Measurements from ENCODE around the gene ZSCAN9. TPM values are rescaled to one million over a fixed set of nuclear protein-coding genes. Genes with fewer than 3 reads are reported as not detected.

ZSCAN9 gene
- 9.8 and 12.0 TPM in 2 replicates for total RNA-seq

GRCh38 chr6:28225056-28225834 lies at the start of gene ZSCAN9:
Gene ZSCAN9, plus strand, starts transcription at chr6:28225275. Its CDS starts 1,810 bp downstream, at chr6:28227085.

GRCh38 chr6:28252009-28252975 lies 27.2 kb downstream of the ZSCAN9 start, which contains the start of gene ZKSCAN4:
Gene ZKSCAN4, minus strand, starts transcription at chr6:28252269. Its CDS starts 289 bp downstream, at chr6:28251980.

GRCh38 chr6:28258877-28259777 lies 34.1 kb downstream of the ZSCAN9 start, which contains the start of gene NKAPL:
Gene NKAPL, plus strand, starts transcription at chr6:28259297. Its CDS starts 75 bp downstream, at chr6:28259372.

GRCh38 chr6:28266962-28267694 lies 42.1 kb downstream of the ZSCAN9 start, which contains the start of gene ZSCAN26:
Gene ZSCAN26, plus strand, starts transcription at chr6:28267143. Its CDS starts 4,777 bp downstream, at chr6:28271920.

GRCh38 chr6:28281288-28282064 lies 56.4 kb downstream of the ZSCAN9 start, which contains the start of gene PGBD1:
Gene PGBD1, plus strand, starts transcription at chr6:28281572. Its CDS starts 2,242 bp downstream, at chr6:28283814.

Other genes with a start within 250 kb of the ZSCAN9 start
- 0.97 and 1.0 TPM in 2 replicates for gene ZNF165, start 144.7 kb upstream of the ZSCAN9 start, total RNA-seq
- 1.8 and 3.6 TPM in 2 replicates for gene ZSCAN16, start 100.7 kb upstream of the ZSCAN9 start, total RNA-seq
- 27.7 and 29.8 TPM in 2 replicates for gene ZKSCAN8, start 83.4 kb upstream of the ZSCAN9 start, total RNA-seq
- 6.3 and 6.8 TPM in 2 replicates for gene ZKSCAN4, start 27.0 kb downstream of the ZSCAN9 start, total RNA-seq
- gene NKAPL, start 34.0 kb downstream of the ZSCAN9 start, total RNA-seq: 0.78 and 1.8 TPM in 2 replicates
- 20.1 and 33.6 TPM in 2 replicates for gene ZSCAN26, start 41.9 kb downstream of the ZSCAN9 start, total RNA-seq
- 4.6 and 6.4 TPM in 2 replicates for gene PGBD1, start 56.3 kb downstream of the ZSCAN9 start, total RNA-seq
- 1.6 and 1.7 TPM in 2 replicates for gene ZSCAN31, start 110.9 kb downstream of the ZSCAN9 start, total RNA-seq
- 4.6 and 5.7 TPM in 2 replicates for gene ZKSCAN3, start 124.7 kb downstream of the ZSCAN9 start, total RNA-seq
- gene ZSCAN12, start 174.5 kb downstream of the ZSCAN9 start, total RNA-seq: 8.2 and 8.5 TPM in 2 replicates
- gene ZSCAN23, start 218.2 kb downstream of the ZSCAN9 start, total RNA-seq: 2.5 and 5.9 TPM in 2 replicates